HepG2 (cell line): ENCODE measurements around the gene ENO2. TPM values are rescaled to one million over a fixed set of nuclear protein-coding genes. Genes with fewer than 3 reads are reported as not detected.

ENCODE experiments used
- ATAD3A ChIP-seq: sonication (generic); formaldehyde crosslinking; IDR thresholded peaks from 2 replicates; pipeline ENCODE4 v1.4.0; 2020; ENCODE audit warnings: missing genetic modification reagents
- ELF1 ChIP-seq: sonication (generic); formaldehyde crosslinking; IDR thresholded peaks from 2 replicates; pipeline ENCODE4 v1.4.0; 2020; ENCODE audit warnings: missing genetic modification reagents
- FOXK2 ChIP-seq: fragments of 450-650 bp; IDR thresholded peaks from 2 replicates; pipeline ENCODE4 v1.6.1; 2016
- HNRNPL ChIP-seq: fragments of 200-400 bp; formaldehyde crosslinking; IDR thresholded peaks from 2 replicates; pipeline ENCODE4 v1.6.1; 2017; ENCODE audit warnings: mild to moderate bottlenecking, low read depth, low read length
- HNRNPUL1 ChIP-seq: fragments of 200-400 bp; formaldehyde crosslinking; IDR thresholded peaks from 2 replicates; pipeline ENCODE4 v1.6.1; 2017; ENCODE audit warnings: low read depth, mild to moderate bottlenecking, low read length, moderate library complexity
- KDM2A ChIP-seq: sonication (generic); formaldehyde crosslinking; IDR thresholded peaks from 2 replicates; pipeline ENCODE4 v1.4.0; 2020; ENCODE audit warnings: low read depth, missing genetic modification reagents, borderline replicate concordance
- MAFG ChIP-seq: sonication (generic); formaldehyde crosslinking; IDR thresholded peaks from 2 replicates; pipeline ENCODE4 v1.5.1; 2020; ENCODE audit warnings: mild to moderate bottlenecking, missing genetic modification reagents
- RXRA ChIP-seq: sonication (generic); formaldehyde crosslinking; IDR thresholded peaks from 2 replicates; pipeline ENCODE4 v1.5.1; 2020; ENCODE audit warnings: missing genetic modification reagents
- SKI ChIP-seq: fragments of 450-650 bp; IDR thresholded peaks from one replicate; pipeline ENCODE4 v1.6.1; 2018; ENCODE audit warnings: mild to moderate bottlenecking; ENCODE audit not compliant: partially characterized antibody
- SYNCRIP ChIP-seq: fragments of 200-400 bp; formaldehyde crosslinking; IDR thresholded peaks from 2 replicates; pipeline ENCODE4 v1.6.1; 2018; ENCODE audit warnings: mild to moderate bottlenecking, low read depth, low read length; ENCODE audit not compliant: insufficient read depth
- TP53 ChIP-seq: sonication (generic); formaldehyde crosslinking; conservative IDR thresholded peaks from 2 replicates; pipeline ENCODE4 v1.4.0; 2020; ENCODE audit warnings: missing genetic modification reagents
- ZNF275 ChIP-seq: sonication (generic); formaldehyde crosslinking; IDR thresholded peaks from 2 replicates; pipeline ENCODE4 v1.8.0; 2022; ENCODE audit warnings: missing genetic modification reagents, mild to moderate bottlenecking, inconsistent platforms, borderline replicate concordance
- ZNF549 ChIP-seq: sonication (generic); formaldehyde crosslinking; IDR thresholded peaks from 2 replicates; pipeline ENCODE4 v1.5.0; 2020; ENCODE audit warnings: missing genetic modification reagents
- ZNF552 ChIP-seq: sonication (generic); formaldehyde crosslinking; IDR thresholded peaks from 2 replicates; pipeline ENCODE4 v1.9.0; 2022; ENCODE audit warnings: missing genetic modification reagents, mild to moderate bottlenecking, borderline replicate concordance
- ZNF687 ChIP-seq: sonication (generic); formaldehyde crosslinking; IDR thresholded peaks from 2 replicates; pipeline ENCODE4 v1.5.1; 2020; ENCODE audit warnings: mild to moderate bottlenecking, missing genetic modification reagents, moderate library complexity
- ZNF780A ChIP-seq: sonication (generic); formaldehyde crosslinking; IDR thresholded peaks from 2 replicates; pipeline ENCODE4 v1.8.0; 2022; ENCODE audit warnings: mild to moderate bottlenecking, missing genetic modification reagents, moderate library complexity
- polyA plus RNA-seq, 8 experiments: library from polyadenylated mRNA; depleted of rRNA in 3 of 8; stranded (reverse) in 7 of 8; unstranded in 1 of 8; fragments of >200 nt; fragmentation: Illumina TruSeq in 4 of 8; extraction: Trizol in 4 of 8; gene quantifications; 2 replicates each; pipeline versions ENCODE4 v1.2.1 to v1.2.3, GENCODE V29; 2011 to 2016; ENCODE audit warnings: low read depth in 4 of 8, missing spikeins in 1 of 8, mixed read lengths in 1 of 8; ENCODE audit not compliant: insufficient read depth in 1 of 8
- total RNA-seq, 5 experiments: library from RNA; depleted of rRNA; stranded (reverse); fragments of >200 nt; fragmentation: Illumina TruSeq; extraction: Trizol; gene quantifications; 2 replicates each; pipeline ENCODE4 v1.2.3, GENCODE V29; 2016; ENCODE audit warnings: low read depth in 1 of 5
- TF ChIP-seq, protein P1 (sequence below): sonication (generic); formaldehyde crosslinking; IDR thresholded peaks from 2 replicates; pipeline ENCODE4 v1.4.0; 2020; ENCODE audit warnings: mild to moderate bottlenecking, missing genetic modification reagents

Gene ENO2
- total and polyA plus RNA-seq, 2 of the 13 experiments (the other 11 are each of a cell fraction or from before 2014, with no cell fraction given), result 19.3 to 136 TPM

- TF ChIP-seq, protein P1, sequence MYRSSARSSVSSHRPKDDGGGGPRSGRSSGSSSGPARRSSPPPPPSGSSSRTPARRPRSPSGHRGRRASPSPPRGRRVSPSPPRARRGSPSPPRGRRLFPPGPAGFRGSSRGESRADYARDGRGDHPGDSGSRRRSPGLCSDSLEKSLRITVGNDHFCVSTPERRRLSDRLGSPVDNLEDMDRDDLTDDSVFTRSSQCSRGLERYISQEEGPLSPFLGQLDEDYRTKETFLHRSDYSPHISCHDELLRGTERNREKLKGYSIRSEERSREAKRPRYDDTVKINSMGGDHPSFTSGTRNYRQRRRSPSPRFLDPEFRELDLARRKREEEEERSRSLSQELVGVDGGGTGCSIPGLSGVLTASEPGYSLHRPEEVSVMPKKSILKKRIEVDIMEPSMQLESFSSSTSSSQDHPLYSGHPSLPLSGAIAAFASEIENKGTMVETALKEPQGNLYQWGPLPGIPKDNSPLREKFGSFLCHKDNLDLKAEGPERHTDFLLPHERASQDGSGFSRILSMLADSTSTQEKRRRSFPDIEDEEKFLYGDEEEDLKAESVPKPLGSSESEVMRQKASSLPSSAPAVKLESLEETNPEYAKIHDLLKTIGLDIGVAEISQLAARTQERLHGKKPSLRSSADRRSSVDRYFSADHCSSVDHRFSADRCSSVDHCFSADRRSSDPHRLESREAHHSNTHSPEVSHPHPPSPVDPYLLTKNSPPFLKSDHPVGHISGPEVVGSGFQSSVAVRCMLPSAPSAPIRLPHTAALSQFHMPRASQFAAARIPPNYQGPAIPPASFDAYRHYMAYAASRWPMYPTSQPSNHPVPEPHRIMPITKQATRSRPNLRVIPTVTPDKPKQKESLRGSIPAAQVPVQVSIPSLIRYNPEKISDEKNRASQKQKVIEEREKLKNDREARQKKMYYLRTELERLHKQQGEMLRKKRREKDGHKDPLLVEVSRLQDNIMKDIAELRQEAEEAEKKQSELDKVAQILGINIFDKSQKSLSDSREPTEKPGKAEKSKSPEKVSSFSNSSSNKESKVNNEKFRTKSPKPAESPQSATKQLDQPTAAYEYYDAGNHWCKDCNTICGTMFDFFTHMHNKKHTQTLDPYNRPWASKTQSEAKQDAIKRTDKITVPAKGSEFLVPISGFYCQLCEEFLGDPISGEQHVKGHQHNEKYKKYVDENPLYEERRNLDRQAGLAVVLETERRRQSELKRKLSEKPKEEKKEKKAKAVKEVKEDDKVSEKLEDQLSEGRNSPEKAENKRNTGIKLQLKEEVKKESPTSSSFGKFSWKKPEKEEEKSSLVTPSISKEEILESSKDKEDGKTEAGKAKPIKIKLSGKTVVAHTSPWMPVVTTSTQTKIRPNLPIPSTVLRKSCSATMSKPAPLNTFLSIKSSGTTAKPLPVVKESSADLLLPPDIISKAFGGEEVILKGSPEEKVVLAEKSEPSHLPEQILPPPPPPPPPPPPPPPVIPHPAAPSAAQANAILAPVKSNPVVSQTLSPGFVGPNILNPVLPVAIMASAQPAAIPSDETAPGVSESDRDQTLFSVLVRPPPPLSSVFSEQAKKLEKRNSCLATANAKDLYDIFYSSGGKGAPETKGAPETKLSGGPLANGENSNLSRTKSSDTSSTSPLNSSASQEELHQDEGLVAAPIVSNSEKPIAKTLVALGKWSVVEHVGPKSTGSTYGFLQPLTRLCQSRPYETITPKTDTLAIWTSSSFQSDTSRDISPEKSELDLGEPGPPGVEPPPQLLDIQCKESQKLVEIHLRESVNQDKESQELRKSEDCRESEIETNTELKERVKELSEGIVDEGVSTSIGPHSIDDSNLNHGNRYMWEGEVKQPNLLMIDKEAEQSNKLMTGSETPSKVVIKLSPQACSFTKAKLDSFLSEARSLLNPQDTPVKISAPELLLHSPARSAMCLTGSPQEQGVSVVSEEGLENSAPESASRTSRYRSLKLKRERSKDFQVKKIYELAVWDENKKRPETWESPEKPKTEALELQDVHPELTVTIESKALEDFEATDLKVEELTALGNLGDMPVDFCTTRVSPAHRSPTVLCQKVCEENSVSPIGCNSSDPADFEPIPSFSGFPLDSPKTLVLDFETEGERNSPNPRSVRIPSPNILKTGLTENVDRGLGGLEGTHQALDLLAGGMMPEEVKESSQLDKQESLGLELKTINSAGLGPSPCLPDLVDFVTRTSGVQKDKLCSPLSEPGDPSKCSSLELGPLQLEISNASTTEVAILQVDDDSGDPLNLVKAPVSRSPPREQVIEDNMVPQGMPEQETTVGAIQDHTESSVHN (CRISPR knock-in tag), result peak; percentile 49; the same call in 1 of the 2 replicates
- peak; percentile 61; the same call in 1 of the 2 replicates for TF ChIP-seq KDM2A (CRISPR knock-in tag)
- TF ChIP-seq ZNF549 (CRISPR knock-in tag), result peak; percentile 33; the same call in 1 of the 2 replicates
- TF ChIP-seq HNRNPUL1, result no peak
- peak; percentile 76 for TF ChIP-seq ZNF687
- TF ChIP-seq ATAD3A (CRISPR knock-in tag), result no peak
- TF ChIP-seq RXRA (CRISPR knock-in tag), result peak; percentile 52
- no peak for TF ChIP-seq ZNF552
- no peak for TF ChIP-seq MAFG (CRISPR knock-in tag)
- TF ChIP-seq SKI, result no peak
- TF ChIP-seq SYNCRIP, result no peak
- peak; percentile 48; the same call in 1 of the 2 replicates for TF ChIP-seq ELF1 (CRISPR knock-in tag)
- TF ChIP-seq FOXK2, result no peak
- TF ChIP-seq TP53 (CRISPR knock-in tag), result no peak
- TF ChIP-seq ZNF780A (CRISPR knock-in tag), result no peak
- TF ChIP-seq ZNF275 (CRISPR knock-in tag), result 0 out of 2 replicates have a peak, but pooled peaks have one; percentile 23
- 0 out of 2 replicates have a peak, but pooled peaks have one; percentile 26 for TF ChIP-seq HNRNPL
These were observed 50.8 kb downstream of the ENO2 start (continued) for GRCh38 chr12:6965026-6965661.
